Panc1 (cell line): ENCODE data around the gene IL16.

Source experiments
- POLR2AphosphoS5 ChIP-seq: IDR thresholded peaks from 2 replicates; pipeline ENCODE4 v1.6.1; 2012; ENCODE audit warnings: mild to moderate bottlenecking, low read depth, low read length, moderate library complexity
- TF ChIP-seq, protein P1 (sequence below): fragments of 450-650 bp; IDR thresholded peaks from 2 replicates; pipeline ENCODE4 v1.5.1; 2017; ENCODE audit warnings: mild to moderate bottlenecking

- TF ChIP-seq, protein P1, sequence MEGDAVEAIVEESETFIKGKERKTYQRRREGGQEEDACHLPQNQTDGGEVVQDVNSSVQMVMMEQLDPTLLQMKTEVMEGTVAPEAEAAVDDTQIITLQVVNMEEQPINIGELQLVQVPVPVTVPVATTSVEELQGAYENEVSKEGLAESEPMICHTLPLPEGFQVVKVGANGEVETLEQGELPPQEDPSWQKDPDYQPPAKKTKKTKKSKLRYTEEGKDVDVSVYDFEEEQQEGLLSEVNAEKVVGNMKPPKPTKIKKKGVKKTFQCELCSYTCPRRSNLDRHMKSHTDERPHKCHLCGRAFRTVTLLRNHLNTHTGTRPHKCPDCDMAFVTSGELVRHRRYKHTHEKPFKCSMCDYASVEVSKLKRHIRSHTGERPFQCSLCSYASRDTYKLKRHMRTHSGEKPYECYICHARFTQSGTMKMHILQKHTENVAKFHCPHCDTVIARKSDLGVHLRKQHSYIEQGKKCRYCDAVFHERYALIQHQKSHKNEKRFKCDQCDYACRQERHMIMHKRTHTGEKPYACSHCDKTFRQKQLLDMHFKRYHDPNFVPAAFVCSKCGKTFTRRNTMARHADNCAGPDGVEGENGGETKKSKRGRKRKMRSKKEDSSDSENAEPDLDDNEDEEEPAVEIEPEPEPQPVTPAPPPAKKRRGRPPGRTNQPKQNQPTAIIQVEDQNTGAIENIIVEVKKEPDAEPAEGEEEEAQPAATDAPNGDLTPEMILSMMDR, result no peak
- no peak for TF ChIP-seq POLR2AphosphoS5
Observed at GRCh38 chr15:81291916-81292522, 95.3 kb downstream of the IL16 start.
